ENCODE measurements around the gene HPGDS. TPM values are rescaled to one million over a fixed set of nuclear protein-coding genes. Genes with fewer than 3 reads are reported as not detected.

The HPGDS gene
- polyA plus RNA-seq, 1 of the 3 experiments (the other 2 are of a cell fraction): not detected

- Histone ChIP-seq H2AFZ (ENCODE audit: low read depth) (no peak overlapping the region; the same call in 1 of the 2 replicates), H3K4me2 (no peak overlapping the region), H3K79me2 (ENCODE audit: insufficient read depth) (no peaks in the 10 kb centered on the region), H3K27ac (ENCODE audit: low read depth in 2 of 2, low read length in 1 of 2) (no peak overlapping the region), H3K9me3 (no peaks in the 10 kb centered on the region), H3K4me3 (ENCODE audit: low read depth in 2 of 2, low read length in 1 of 2) (no peak overlapping the region), H3K4me1 (ENCODE audit: control insufficient read depth in 1 of 2, insufficient read depth in 2 of 2, low read depth in 1 of 2, low read length in 1 of 2) (no peaks in the 10 kb centered on the region; a peak in 2 of 4 replicates), H3K9me2 (no peaks in the 10 kb centered on the region), H3F3A (replicated peaks; ENCODE audit: insufficient read depth) (no peaks in the 10 kb centered on the region), H4K20me1 (ENCODE audit: insufficient read depth) (no peaks in the 10 kb centered on the region), H3K27me3 (ENCODE audit: insufficient read depth) (no peaks in the 10 kb centered on the region), H3K36me3 (replicated peaks in 1 of 2; ENCODE audit: control insufficient read depth in 1 of 2, insufficient read depth in 2 of 2, low read length in 1 of 2) (no peaks in the 10 kb centered on the region), H3K9ac (no peak overlapping the region)
- WGBS (ENCODE audit: low lambda C conversion rate): 82% methylated on average over 3 of the region's 3 CpGs
- ChIA-PET POLR2A (no interaction called here), CTCF (interaction anchor here (0.8 to 1.6 kb wide), 2 partner anchors 9 to 44 kb away, joined by 3 read pairs; no protein-coding TSS in a partner anchor)
- TF ChIP-seq YY1 (IDR thresholded peaks at IDR 0.05; ENCODE audit: low read depth): no peak
- no peak for TF ChIP-seq RAD21 (IDR thresholded peaks at IDR 0.05; ENCODE audit: low read length)
- no peak for TF ChIP-seq USF1 (IDR thresholded peaks at IDR 0.05; ENCODE audit: borderline replicate concordance, low read depth)
- no peak for TF ChIP-seq CHD2 (IDR thresholded peaks at IDR 0.05; ENCODE audit: low read length, partially characterized antibody)
- TF ChIP-seq RCOR1 (IDR thresholded peaks at IDR 0.05; ENCODE audit: low read length): no peak
- TF ChIP-seq NRF1 (IDR thresholded peaks at IDR 0.05; ENCODE audit: low read depth, low read length): no peak
- TF ChIP-seq REST (IDR thresholded peaks at IDR 0.05; ENCODE audit: low read depth, low read length): no peak
- no peak for DNase-seq
Observed at GRCh38 chr4:94348666-94349065, 6.0 kb upstream of the HPGDS start.

- Histone ChIP-seq H4K20me1 (ENCODE audit: insufficient read depth) (no peaks in the 10 kb centered on the region), H3K9ac (no peak overlapping the region), H3K27me3 (ENCODE audit: insufficient read depth) (no peaks in the 10 kb centered on the region), H3K79me2 (ENCODE audit: insufficient read depth) (no peaks in the 10 kb centered on the region), H3K4me3 (ENCODE audit: low read depth in 2 of 2, low read length in 1 of 2) (no peak overlapping the region), H3K9me2 (no peaks in the 10 kb centered on the region), H3K27ac (ENCODE audit: low read depth in 2 of 2, low read length in 1 of 2) (no peak overlapping the region), H2AFZ (ENCODE audit: low read depth) (no peak overlapping the region), H3K9me3 (no peaks in the 10 kb centered on the region), H3K4me1 (ENCODE audit: control insufficient read depth in 1 of 2, insufficient read depth in 2 of 2, low read depth in 1 of 2, low read length in 1 of 2) (no peaks in the 10 kb centered on the region; a peak in 2 of 4 replicates), H3K4me2 (no peak overlapping the region), H3F3A (replicated peaks; ENCODE audit: insufficient read depth) (no peaks in the 10 kb centered on the region), H3K36me3 (replicated peaks in 1 of 2; ENCODE audit: control insufficient read depth in 1 of 2, insufficient read depth in 2 of 2, low read length in 1 of 2) (no peaks in the 10 kb centered on the region)
- ChIA-PET POLR2A (no interaction called here), CTCF (no interaction called here)
- no peak for DNase-seq
- TF ChIP-seq NFIC (IDR thresholded peaks at IDR 0.05; ENCODE audit: borderline replicate concordance) (no peak), SMC3 (IDR thresholded peaks at IDR 0.05; ENCODE audit: low read depth, low read length) (no peak), JUND (IDR thresholded peaks at IDR 0.05) (no peak), POLR2AphosphoS5 (IDR thresholded peaks at IDR 0.05; ENCODE audit: low read depth, low read length) (no peak), NRF1 (IDR thresholded peaks at IDR 0.05; ENCODE audit: low read depth, low read length) (no peak), ELF1 (IDR thresholded peaks at IDR 0.05) (no peak), USF1 (IDR thresholded peaks at IDR 0.05; ENCODE audit: borderline replicate concordance, low read depth) (no peak), CTCF (IDR thresholded peaks at IDR 0.05) (no peak), MAX (IDR thresholded peaks at IDR 0.05; ENCODE audit: low read depth) (no peak), GATA2 (CRISPR knock-in tag; IDR thresholded peaks at IDR 0.05) (no peak), RFX5 (IDR thresholded peaks at IDR 0.05; ENCODE audit: low read length) (no peak), TEAD4 (IDR thresholded peaks at IDR 0.05; ENCODE audit: borderline replicate concordance, insufficient read depth) (no peak), RXRA (IDR thresholded peaks at IDR 0.05; ENCODE audit: borderline replicate concordance, low read depth) (no peak), MEF2A (IDR thresholded peaks at IDR 0.05; ENCODE audit: borderline replicate concordance, low read depth) (no peak), FOXJ3 (CRISPR knock-in tag; IDR thresholded peaks at IDR 0.05) (no peak), TCF12 (IDR thresholded peaks at IDR 0.05) (no peak), MXI1 (IDR thresholded peaks at IDR 0.05; ENCODE audit: low read depth, low read length) (no peak), EZH2phosphoT487 (IDR thresholded peaks at IDR 0.05; ENCODE audit: borderline replicate concordance, low read depth) (no peak)
Observed at GRCh38 chr4:94346541-94346940, 3.9 kb upstream of the HPGDS start.

Measured in SK-N-SH (cell line).